ENCODE measurements around the gene UBR7.

DNA sequence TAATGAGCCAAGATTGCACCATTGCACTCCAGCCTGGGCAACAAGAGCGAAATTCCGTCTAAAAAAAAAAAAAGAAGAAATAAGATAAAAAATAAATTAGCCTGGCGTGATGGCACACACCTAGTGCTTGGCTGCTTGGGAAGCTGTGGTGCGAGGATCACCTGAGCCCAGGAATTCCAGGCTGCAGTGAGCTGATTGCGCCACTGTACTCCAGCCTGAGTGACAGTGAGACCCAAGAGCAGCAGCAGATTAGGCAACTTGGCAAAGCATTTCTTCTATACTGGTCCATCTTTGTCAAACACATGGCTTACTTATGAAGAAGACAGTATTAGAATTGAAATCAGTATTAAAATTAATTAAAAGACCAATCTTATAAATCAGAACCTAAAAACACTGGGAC lies 6.5 kb upstream of the UBR7 start:
- TF ChIP-seq, protein P1, sequence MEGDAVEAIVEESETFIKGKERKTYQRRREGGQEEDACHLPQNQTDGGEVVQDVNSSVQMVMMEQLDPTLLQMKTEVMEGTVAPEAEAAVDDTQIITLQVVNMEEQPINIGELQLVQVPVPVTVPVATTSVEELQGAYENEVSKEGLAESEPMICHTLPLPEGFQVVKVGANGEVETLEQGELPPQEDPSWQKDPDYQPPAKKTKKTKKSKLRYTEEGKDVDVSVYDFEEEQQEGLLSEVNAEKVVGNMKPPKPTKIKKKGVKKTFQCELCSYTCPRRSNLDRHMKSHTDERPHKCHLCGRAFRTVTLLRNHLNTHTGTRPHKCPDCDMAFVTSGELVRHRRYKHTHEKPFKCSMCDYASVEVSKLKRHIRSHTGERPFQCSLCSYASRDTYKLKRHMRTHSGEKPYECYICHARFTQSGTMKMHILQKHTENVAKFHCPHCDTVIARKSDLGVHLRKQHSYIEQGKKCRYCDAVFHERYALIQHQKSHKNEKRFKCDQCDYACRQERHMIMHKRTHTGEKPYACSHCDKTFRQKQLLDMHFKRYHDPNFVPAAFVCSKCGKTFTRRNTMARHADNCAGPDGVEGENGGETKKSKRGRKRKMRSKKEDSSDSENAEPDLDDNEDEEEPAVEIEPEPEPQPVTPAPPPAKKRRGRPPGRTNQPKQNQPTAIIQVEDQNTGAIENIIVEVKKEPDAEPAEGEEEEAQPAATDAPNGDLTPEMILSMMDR (IDR thresholded peaks at IDR 0.05), result no peak
- TF ChIP-seq TCF7L2 (IDR thresholded peaks at IDR 0.05; ENCODE audit: low read depth, low read length), result no peak
